NCI-H526 treated with DMSO at 0.1 percent for 48 hours (cell line): ENCODE results near the gene TAS2R10.
"Not testable (repeated sequence)": the region's sequence is repeated elsewhere in the genome, so short reads cannot be mapped to it uniquely, and the experiment has no call there.

Source experiments
- DNase-seq: peaks from one replicate; lab custom pipeline; 2025; lab: John Stamatoyannopoulos, UW

Gene TAS2R10

GRCh38 chr12:10826258-10826657 is at the start of gene TAS2R10:
Gene TAS2R10 (minus strand): TSS chr12:10826358. CDS start chr12:10826269, 89 bp downstream.
- peak; percentile 30 for DNase-seq

DNA sequence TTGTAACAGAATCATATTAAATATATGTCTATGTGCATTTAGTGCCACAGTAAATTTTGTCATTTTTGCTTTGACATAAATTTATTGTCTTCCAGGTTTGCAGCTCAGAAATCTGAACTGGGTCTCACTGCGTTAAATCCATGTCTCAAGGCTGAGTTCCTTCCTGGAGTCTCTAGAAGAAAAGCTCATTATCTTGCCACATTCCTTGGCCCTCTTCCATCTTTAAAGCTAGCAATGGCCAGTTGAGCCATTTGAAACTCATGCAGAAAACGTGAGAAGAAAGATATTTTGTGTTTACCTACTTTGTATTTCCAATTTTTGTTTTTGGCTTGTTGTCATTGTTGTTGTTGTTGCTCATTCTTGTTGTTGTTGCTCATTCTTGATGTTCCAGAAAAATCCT is 47.2 kb upstream of the TAS2R10 start:
- no peak for DNase-seq

- peak; percentile 4 for DNase-seq
These were observed 41.2 kb upstream of the TAS2R10 start for GRCh38 chr12:10867381-10867780.

DNA sequence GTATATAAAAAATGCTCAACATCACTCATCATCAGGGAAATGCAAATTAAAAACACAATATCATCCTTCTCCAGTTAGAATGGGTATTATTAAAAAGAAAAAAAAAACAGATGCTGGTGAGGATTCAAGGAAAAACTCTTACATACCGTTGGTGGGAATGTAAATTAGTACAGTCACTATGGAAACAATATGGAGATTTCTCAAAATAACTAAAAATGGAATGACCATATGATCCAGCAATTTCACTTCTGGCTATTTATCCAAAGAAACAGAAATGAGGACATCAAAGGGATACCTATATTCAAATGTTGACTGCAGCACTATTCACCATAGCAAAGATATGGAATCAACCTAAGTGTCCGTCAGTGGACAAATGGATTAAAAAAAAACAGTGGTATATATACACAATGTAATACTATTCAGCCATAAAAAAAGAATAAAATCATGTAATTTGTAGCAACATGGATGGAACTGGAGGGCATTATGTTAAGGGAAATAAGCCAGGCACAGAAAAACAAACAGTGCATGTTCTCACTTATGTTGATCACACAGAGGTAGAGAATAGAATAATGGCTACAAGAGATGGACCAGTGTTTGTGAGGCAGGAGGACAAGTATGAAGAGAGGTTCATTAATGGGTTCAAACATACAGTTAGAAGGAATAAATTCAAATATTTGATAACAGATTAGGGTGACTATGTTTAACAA is 37.5 kb upstream of the TAS2R10 start:
- no peak for DNase-seq

DNA sequence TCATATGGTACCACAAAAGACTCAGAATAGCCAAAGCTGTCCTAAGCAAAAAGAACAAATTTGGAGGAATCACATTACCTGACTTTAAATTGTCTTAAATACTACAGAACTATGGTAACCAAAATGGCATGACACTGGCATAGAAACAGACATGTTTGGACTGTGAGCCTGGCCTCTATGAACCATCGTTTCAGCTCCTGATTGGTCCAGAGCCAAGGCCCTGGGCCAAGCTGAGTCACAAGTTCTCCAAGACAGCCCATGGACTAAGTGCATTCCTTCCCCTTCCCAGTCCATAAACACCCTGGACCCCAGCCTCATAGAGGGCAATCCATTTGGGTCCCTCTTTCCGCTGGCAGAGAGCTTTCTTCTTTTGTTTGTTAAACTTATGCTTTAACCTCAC is 35.2 kb upstream of the TAS2R10 start:
- DNase-seq, result no peak

GRCh38 chr12:10855807-10856206 is 29.6 kb upstream of the TAS2R10 start:
- DNase-seq, result no peak

DNA sequence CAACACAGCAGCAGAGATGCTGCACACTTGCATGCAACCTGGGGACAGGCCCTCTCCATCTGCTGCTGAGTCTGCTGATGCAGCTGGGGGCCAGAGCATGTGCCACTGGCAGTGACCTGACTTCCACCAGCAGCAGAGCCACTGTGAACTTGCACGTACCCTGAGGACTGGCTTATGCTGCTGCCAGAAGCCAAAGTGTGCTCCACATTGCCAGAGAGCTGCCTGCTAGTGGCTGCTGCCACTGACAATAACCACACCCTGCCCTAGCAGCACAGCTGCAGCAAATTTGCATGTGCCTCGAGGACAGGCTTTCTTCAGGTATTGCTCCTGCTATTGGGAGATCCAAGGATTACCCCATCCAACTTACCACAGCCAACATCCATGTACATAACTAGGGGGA is 27.6 kb upstream of the TAS2R10 start:
- peak; percentile 25 for DNase-seq

- DNase-seq, result no peak
These were observed 25.2 kb upstream of the TAS2R10 start for GRCh38 chr12:10851243-10851858.

- no peak for DNase-seq
These were observed 23.3 kb upstream of the TAS2R10 start, which contains the start of gene PRR4 for GRCh38 chr12:10849425-10849878. Gene PRR4 (minus strand): TSS chr12:10849475. CDS start chr12:10849437, 38 bp downstream.

GRCh38 chr12:10847744-10848143 is 21.6 kb upstream of the TAS2R10 start:
- no peak for DNase-seq

DNA sequence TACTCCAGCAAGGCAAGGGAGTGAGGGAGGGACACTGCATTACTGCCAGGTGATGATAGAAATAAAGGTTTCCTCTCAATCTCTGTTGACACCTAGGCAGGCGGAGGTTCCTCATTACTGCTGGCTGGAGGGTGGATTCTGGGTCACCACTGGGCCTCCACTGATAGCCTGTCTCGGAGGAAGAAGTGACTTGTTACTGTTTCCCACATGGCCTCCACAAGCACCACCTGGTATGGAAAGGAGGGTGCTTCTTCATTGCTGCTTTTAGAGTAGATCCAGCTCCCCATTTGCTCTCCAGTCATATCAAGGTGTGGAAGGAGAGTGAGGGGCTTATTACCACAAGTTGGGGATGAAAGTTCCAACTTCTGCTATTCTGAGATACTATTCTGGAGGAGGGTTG is 16.7 kb upstream of the TAS2R10 start:
- no peak for DNase-seq

GRCh38 chr12:10838461-10838860 is 12.3 kb upstream of the TAS2R10 start:
- no peak for DNase-seq

DNA sequence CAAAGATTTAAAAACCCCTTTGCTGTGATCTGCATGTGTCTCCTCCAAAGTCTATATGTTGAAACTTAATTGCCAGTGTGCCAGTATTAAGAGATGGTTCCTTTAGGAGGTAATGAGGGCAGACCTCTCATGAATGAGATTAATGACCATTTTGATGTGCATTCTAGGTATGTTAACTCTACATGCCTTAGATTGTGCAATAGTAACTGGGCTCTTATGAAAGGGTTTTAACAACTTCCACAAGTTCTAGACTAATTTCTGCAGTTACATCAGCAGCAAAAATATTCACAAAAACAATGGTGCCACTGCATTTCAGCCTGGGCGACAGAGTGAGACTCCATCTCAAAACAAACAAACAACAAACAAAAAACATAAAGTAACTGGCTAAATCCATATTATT is 3.8 kb upstream of the TAS2R10 start:
- DNase-seq, result no peak

GRCh38 chr12:10824957-10825356 is 1.2 kb downstream of the TAS2R10 start:
- DNase-seq, result no peak

DNA sequence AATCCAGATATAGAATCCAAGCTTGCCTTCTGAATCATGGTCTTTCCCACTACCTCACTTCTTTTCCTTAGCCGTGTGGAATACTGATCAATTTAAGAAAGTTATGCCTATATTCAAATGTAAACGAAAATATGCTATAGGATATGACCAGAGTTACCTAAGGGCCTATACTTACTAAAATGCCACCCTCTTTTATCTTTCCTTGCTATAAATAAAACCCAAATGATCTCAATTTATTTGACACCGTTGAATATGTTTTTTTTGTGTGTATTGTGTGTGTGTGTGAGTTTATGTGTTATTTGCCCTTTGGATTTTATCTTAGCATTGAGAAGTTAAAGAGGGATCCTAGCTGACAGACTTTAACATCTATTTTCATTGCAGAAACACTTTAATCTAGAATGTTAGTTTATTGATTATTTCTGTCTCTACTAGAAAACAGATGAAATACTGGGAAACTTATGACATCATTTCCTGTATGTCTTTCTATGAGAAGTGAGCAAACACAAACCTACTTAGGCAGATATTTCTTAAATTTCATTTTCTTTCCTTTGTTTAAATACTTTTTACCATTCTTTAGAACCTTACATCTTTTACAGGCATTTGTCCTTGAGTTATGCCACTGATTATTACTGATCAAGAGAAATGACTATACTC is 14.1 kb downstream of the TAS2R10 start:
- DNase-seq, result no peak

DNA sequence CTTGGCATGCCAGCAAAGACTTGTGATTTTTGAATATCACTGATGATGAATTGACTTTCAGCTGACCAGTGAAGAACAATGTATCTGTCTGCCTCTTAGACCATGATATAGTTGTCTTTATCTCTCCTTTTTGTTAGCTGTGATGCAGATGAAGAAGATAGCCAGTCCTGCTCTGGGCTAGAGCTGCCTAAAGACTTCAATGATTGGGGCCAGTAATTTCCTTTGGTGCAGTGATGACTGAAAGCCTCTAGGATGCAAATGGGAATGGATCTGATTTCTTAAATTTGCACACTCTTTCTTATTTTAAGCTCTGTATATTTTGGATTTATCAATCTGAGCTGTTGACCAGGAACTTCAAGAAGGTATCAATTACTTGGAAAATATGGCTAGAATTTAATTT is 16.1 kb downstream of the TAS2R10 start, which contains the start of gene TAS2R9:
TAS2R9 (minus strand) TSS at position 101 of the 400 bp plus-strand sequence; CDS start at position 8, 93 bp downstream.
- no peak for DNase-seq

GRCh38 chr12:10807186-10807585 is 19.0 kb downstream of the TAS2R10 start, which contains the start of gene TAS2R8:
Gene TAS2R8 (minus strand): TSS chr12:10807286. CDS start chr12:10806980, 306 bp downstream.
- peak; percentile 55 for DNase-seq

- peak; percentile 80 for DNase-seq
These were observed 23.6 kb downstream of the TAS2R10 start, which contains the start of gene TAS2R7 for GRCh38 chr12:10802587-10802986. Gene TAS2R7 (minus strand): TSS chr12:10802627. CDS start chr12:10802570, 57 bp downstream.

DNA sequence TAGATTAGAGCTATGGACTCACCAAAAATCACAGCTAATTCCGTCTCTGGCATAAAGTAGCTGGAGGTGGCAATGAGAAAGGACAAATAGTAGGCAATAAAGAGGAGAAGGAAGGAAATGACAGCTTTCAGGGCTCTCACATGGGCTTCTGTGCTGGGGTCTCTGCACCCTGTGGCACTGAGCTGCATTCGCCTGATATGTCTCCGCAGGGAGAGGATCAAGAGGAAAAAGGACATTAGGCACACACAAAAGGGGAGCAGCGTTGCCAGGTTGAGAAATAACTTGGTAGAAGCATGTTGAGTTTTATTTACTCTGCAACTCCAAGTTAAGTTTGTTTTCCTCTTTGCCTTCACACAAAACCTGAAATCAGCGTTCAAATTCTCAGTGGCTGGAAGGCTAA is 24.4 kb downstream of the TAS2R10 start:
- no peak for DNase-seq

DNA sequence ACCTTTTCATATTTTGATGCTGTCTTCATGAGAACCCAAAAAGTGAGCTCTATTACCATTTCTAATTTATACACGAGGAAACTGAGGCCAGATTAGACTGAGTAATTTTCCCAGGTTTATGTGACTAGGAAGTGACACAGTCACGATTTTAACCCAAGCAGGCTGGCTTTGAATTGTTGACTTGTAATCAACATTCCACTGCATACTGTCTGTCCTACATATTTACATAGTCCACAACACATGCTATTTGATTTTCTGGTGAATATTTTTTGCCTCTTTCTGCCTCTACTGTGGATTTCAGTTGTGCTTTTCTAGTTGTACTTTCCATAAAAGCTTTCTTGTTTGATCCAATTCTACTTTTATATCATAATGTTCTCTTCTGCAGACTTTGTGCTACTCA is 31.9 kb downstream of the TAS2R10 start:
- no peak for DNase-seq

- not testable (repeated sequence) for DNase-seq
These were observed 34.4 kb downstream of the TAS2R10 start for GRCh38 chr12:10791769-10792168.

DNA sequence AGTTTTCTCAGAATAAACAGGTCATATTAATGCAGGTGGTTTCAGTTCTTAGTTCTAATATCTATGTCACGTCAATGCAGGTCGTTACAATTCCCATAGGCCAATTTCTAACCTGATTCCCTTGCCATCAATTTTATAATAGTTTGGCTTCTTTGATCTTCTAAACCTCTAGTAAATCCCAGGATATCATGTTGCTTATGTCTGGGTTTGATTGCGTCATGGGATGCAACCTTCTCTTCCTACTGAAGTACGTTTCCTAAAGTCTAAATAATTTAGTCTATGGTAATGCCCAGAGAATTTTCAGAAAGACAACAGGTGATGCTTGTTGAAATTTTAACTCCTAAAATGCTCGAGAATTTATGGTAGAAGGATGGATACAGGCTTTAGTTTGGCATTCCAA is 42.9 kb downstream of the TAS2R10 start:
- no peak for DNase-seq

- no peak for DNase-seq
These were observed 47.1 kb downstream of the TAS2R10 start for GRCh38 chr12:10779103-10779502.
